Measurements from ENCODE around the gene ADGRV1.

DNA sequence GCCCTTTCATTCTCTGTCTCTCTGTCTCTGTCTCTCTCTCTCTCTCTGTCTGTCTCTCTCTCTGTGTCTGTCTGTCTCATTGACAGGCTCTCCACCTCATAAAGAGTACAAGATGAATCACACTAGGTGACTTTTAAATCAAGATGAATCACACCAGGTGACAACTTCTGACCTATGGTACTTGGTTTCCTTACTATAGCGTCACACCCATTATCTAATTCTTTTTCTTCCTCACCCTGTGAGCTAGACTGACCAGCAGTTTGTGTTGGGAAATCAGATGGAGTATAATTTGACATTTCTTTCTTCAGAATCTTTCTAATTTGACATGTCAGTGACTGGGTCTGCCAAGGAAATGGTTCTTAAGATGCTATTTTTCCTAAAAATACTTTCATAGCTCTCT lies 591.6 kb downstream of the ADGRV1 start:
- TF ChIP-seq POLR2A (IDR thresholded peaks at IDR 0.05; ENCODE audit: extremely low read depth, insufficient read length) (no peak), MYC (IDR thresholded peaks at IDR 0.05; ENCODE audit: low read depth, low read length) (no peak)
- TF ChIP-seq, protein P1, sequence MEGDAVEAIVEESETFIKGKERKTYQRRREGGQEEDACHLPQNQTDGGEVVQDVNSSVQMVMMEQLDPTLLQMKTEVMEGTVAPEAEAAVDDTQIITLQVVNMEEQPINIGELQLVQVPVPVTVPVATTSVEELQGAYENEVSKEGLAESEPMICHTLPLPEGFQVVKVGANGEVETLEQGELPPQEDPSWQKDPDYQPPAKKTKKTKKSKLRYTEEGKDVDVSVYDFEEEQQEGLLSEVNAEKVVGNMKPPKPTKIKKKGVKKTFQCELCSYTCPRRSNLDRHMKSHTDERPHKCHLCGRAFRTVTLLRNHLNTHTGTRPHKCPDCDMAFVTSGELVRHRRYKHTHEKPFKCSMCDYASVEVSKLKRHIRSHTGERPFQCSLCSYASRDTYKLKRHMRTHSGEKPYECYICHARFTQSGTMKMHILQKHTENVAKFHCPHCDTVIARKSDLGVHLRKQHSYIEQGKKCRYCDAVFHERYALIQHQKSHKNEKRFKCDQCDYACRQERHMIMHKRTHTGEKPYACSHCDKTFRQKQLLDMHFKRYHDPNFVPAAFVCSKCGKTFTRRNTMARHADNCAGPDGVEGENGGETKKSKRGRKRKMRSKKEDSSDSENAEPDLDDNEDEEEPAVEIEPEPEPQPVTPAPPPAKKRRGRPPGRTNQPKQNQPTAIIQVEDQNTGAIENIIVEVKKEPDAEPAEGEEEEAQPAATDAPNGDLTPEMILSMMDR (IDR thresholded peaks at IDR 0.05; ENCODE audit: low read depth, low read length): no peak
- TF ChIP-seq, protein P2, sequence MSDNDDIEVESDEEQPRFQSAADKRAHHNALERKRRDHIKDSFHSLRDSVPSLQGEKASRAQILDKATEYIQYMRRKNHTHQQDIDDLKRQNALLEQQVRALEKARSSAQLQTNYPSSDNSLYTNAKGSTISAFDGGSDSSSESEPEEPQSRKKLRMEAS (IDR thresholded peaks at IDR 0.05; ENCODE audit: low read depth, low read length): no peak

Data from NB4 (cell line).